Uterus (tissue), 2 donors: ENCODE results near the gene SRPK2.

Source experiments
- POLR2A ChIP-seq, 2 donors: fragments of 450-650 bp; IDR thresholded peaks; one replicate each; pipeline ENCODE4 v1.6.1; 2016; ENCODE audit warnings: antibody characterized with exemption in 2 of 2, mild to moderate bottlenecking in 1 of 2, moderate library complexity in 1 of 2
- TF ChIP-seq, protein P1 (sequence below), 4 experiments: fragments of 200-600 bp in 2 of 4; fragments of 450-650 bp in 2 of 4; sonication (generic) in 2 of 4; IDR thresholded peaks; one replicate each; pipeline ENCODE4 v1.5.1; 2016 to 2019; ENCODE audit warnings: antibody characterized with exemption in 4 of 4, mild to moderate bottlenecking in 2 of 4, moderate library complexity in 1 of 4

DNA sequence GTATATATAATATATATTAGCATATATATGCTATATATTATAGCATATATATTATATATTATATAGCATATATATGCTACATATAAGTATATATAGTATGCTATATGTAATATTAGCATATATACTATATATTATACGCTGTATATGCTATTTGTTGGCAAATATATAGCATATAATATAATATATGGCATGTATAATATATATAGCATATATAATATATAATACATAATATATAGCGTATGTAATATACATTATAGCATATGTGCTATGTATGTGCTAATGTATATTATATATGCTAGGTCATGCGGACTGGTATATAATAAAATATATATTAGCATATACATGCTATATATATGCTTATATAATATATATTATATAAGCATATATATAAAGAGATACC is 301.9 kb downstream of the SRPK2 start:
- TF ChIP-seq, protein P1, sequence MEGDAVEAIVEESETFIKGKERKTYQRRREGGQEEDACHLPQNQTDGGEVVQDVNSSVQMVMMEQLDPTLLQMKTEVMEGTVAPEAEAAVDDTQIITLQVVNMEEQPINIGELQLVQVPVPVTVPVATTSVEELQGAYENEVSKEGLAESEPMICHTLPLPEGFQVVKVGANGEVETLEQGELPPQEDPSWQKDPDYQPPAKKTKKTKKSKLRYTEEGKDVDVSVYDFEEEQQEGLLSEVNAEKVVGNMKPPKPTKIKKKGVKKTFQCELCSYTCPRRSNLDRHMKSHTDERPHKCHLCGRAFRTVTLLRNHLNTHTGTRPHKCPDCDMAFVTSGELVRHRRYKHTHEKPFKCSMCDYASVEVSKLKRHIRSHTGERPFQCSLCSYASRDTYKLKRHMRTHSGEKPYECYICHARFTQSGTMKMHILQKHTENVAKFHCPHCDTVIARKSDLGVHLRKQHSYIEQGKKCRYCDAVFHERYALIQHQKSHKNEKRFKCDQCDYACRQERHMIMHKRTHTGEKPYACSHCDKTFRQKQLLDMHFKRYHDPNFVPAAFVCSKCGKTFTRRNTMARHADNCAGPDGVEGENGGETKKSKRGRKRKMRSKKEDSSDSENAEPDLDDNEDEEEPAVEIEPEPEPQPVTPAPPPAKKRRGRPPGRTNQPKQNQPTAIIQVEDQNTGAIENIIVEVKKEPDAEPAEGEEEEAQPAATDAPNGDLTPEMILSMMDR (IDR thresholded peaks at IDR 0.05) = no peak
- no peak for TF ChIP-seq POLR2A (IDR thresholded peaks at IDR 0.05)
